ENCODE measurements around the gene EPHA10. TPM values are rescaled to one million over a fixed set of nuclear protein-coding genes. Genes with fewer than 3 reads are reported as not detected.
"Not testable (repeated sequence)": the region's sequence is repeated elsewhere in the genome, so short reads cannot be mapped to it uniquely, and the experiment has no call there.

EPHA10 gene
- total and polyA plus RNA-seq, 5 donors, result 0.11 to 1.1 (median 0.36) TPM

- no peak overlapping the region for H3K27ac ChIP-seq (ENCODE audit: low read length)
- peak overlapping the region; percentile 12 for H3K4me3 ChIP-seq (ENCODE audit: low read length)
- ATAC-seq (no peak), DNase-seq (no peak)
- no peaks in the 10 kb centered on the region for H3K4me1 ChIP-seq (ENCODE audit: control insufficient read depth, insufficient read depth, low read length)
- WGBS, result 26% methylated on average over 11 of the region's 11 CpGs
- peaks cover 1% of the 10 kb centered on the region for H3K9me3 ChIP-seq (ENCODE audit: control insufficient read depth, low read length)
- intact Hi-C loops (cut with DNase I), result no loop called here
- H3K27me3 ChIP-seq (ENCODE audit: control insufficient read depth, insufficient read depth), result peaks cover 2% of the 10 kb centered on the region
Observed at GRCh38 chr1:37752213-37752582, 12.7 kb downstream of the EPHA10 start.

- intact Hi-C loops (cut with DNase I), result no loop called here
- 90% methylated on average over 1 of the region's 1 CpG for WGBS
- no peak for DNase-seq
Observed at GRCh38 chr1:37748565-37748964, 16.4 kb downstream of the EPHA10 start.

GRCh38 chr1:37746806-37747205 is 18.1 kb downstream of the EPHA10 start:
- no peak for DNase-seq
- Histone ChIP-seq H3K4me1 (ENCODE audit: control insufficient read depth, insufficient read depth, low read length) (no peaks in the 10 kb centered on the region), H3K27ac (ENCODE audit: low read length) (no peak overlapping the region), H3K9me3 (ENCODE audit: control insufficient read depth, low read length) (peaks cover 2% of the 10 kb centered on the region), H3K4me3 (ENCODE audit: low read length) (no peak overlapping the region), H3K27me3 (ENCODE audit: control insufficient read depth, insufficient read depth) (peaks cover 2% of the 10 kb centered on the region)
- WGBS, result 89% methylated on average over 3 of the region's 3 CpGs
- no peak for ATAC-seq
- intact Hi-C loops (cut with DNase I), result no loop called here

More at GRCh38 chr1:37748565-37748964, 16.4 kb downstream of the EPHA10 start:
- Histone ChIP-seq H3K27ac (ENCODE audit: low read length) (no peak overlapping the region), H3K4me1 (ENCODE audit: control insufficient read depth, insufficient read depth, low read length) (no peaks in the 10 kb centered on the region), H3K27me3 (ENCODE audit: control insufficient read depth, insufficient read depth) (peaks cover 2% of the 10 kb centered on the region), H3K9me3 (ENCODE audit: control insufficient read depth, low read length) (peaks cover 2% of the 10 kb centered on the region), H3K4me3 (ENCODE audit: low read length) (no peak overlapping the region)
- no peak for ATAC-seq

GRCh38 chr1:37741662-37742061 is 23.3 kb downstream of the EPHA10 start:
- ATAC-seq (no peak), DNase-seq (no peak)
- intact Hi-C loops (cut with DNase I), result no loop called here
- Histone ChIP-seq H3K9me3 (ENCODE audit: control insufficient read depth, low read length) (no peaks in the 10 kb centered on the region), H3K4me3 (ENCODE audit: low read length) (no peak overlapping the region), H3K27me3 (ENCODE audit: control insufficient read depth, insufficient read depth) (no peaks in the 10 kb centered on the region), H3K4me1 (ENCODE audit: control insufficient read depth, insufficient read depth, low read length) (no peaks in the 10 kb centered on the region), H3K27ac (ENCODE audit: low read length) (no peak overlapping the region)
- 29% methylated on average over 6 of the region's 6 CpGs for WGBS

- DNase-seq (no peak), ATAC-seq (no peak)
- H3K4me1 ChIP-seq (ENCODE audit: control insufficient read depth, insufficient read depth, low read length), result no peaks in the 10 kb centered on the region
- H3K27me3 ChIP-seq (ENCODE audit: control insufficient read depth, insufficient read depth), result no peaks in the 10 kb centered on the region
- no peaks in the 10 kb centered on the region for H3K9me3 ChIP-seq (ENCODE audit: control insufficient read depth, low read length)
- 50% methylated on average over 9 of the region's 9 CpGs for WGBS
- H3K27ac ChIP-seq (ENCODE audit: low read length), result no peak overlapping the region
- H3K4me3 ChIP-seq (ENCODE audit: low read length), result no peak overlapping the region
- intact Hi-C loops (cut with DNase I), result no loop called here
Observed at GRCh38 chr1:37741130-37741529, 23.8 kb downstream of the EPHA10 start.

GRCh38 chr1:37739222-37739621 is 25.7 kb downstream of the EPHA10 start:
- DNase-seq (no peak), ATAC-seq (no peak)
- intact Hi-C loops (cut with DNase I), result no loop called here
- Histone ChIP-seq H3K27me3 (ENCODE audit: control insufficient read depth, insufficient read depth) (no peaks in the 10 kb centered on the region), H3K4me1 (ENCODE audit: control insufficient read depth, insufficient read depth, low read length) (no peaks in the 10 kb centered on the region), H3K4me3 (ENCODE audit: low read length) (no peak overlapping the region), H3K27ac (ENCODE audit: low read length) (no peak overlapping the region), H3K9me3 (ENCODE audit: control insufficient read depth, low read length) (no peaks in the 10 kb centered on the region)
- WGBS, result 93% methylated on average over 2 of the region's 2 CpGs

- intact Hi-C loops (cut with DNase I); H3K27me3 ChIP-seq (ENCODE audit: control insufficient read depth, insufficient read depth): not testable (repeated sequence)
- WGBS, result 86% methylated on average over 4 of the region's 4 CpGs
Observed at GRCh38 chr1:37738619-37739018, 26.3 kb downstream of the EPHA10 start.

GRCh38 chr1:37737975-37738374 is 26.9 kb downstream of the EPHA10 start:
- H3K27ac ChIP-seq (ENCODE audit: low read length); H3K4me3 ChIP-seq (ENCODE audit: low read length); H3K4me1 ChIP-seq (ENCODE audit: control insufficient read depth, insufficient read depth, low read length); ATAC-seq; DNase-seq; H3K27me3 ChIP-seq (ENCODE audit: control insufficient read depth, insufficient read depth); H3K9me3 ChIP-seq (ENCODE audit: control insufficient read depth, low read length); intact Hi-C loops (cut with DNase I): not testable (repeated sequence)
- 80% methylated on average over 7 of the region's 7 CpGs for WGBS

More at GRCh38 chr1:37738619-37739018, 26.3 kb downstream of the EPHA10 start:
- not testable (repeated sequence) for H3K9me3 ChIP-seq (ENCODE audit: control insufficient read depth, low read length); H3K4me3 ChIP-seq (ENCODE audit: low read length); H3K4me1 ChIP-seq (ENCODE audit: control insufficient read depth, insufficient read depth, low read length); DNase-seq; ATAC-seq; H3K27ac ChIP-seq (ENCODE audit: low read length)

GRCh38 chr1:37734629-37735591 is 30.0 kb downstream of the EPHA10 start:
- no peak for DNase-seq
- Histone ChIP-seq H3K27ac (ENCODE audit: low read length) (no peak overlapping the region), H3K4me1 (ENCODE audit: control insufficient read depth, insufficient read depth, low read length) (no peaks in the 10 kb centered on the region), H3K4me3 (ENCODE audit: low read length) (no peak overlapping the region), H3K27me3 (ENCODE audit: control insufficient read depth, insufficient read depth) (no peaks in the 10 kb centered on the region), H3K9me3 (ENCODE audit: control insufficient read depth, low read length) (no peaks in the 10 kb centered on the region)
- intact Hi-C loops (cut with DNase I), result no loop called here
- 12% methylated on average over 32 of the region's 32 CpGs for WGBS
- ATAC-seq, result no peak

GRCh38 chr1:37732111-37732780 is 32.7 kb downstream of the EPHA10 start:
- intact Hi-C loops (cut with DNase I), result no loop called here

GRCh38 chr1:37731312-37732019 is 33.5 kb downstream of the EPHA10 start:
- intact Hi-C loops (cut with DNase I), result no loop called here
- DNase-seq (no peak), ATAC-seq (no peak)
- H3K4me1 ChIP-seq (ENCODE audit: control insufficient read depth, insufficient read depth, low read length), result no peaks in the 10 kb centered on the region
- H3K27ac ChIP-seq (ENCODE audit: low read length), result no peak overlapping the region
- H3K27me3 ChIP-seq (ENCODE audit: control insufficient read depth, insufficient read depth), result no peaks in the 10 kb centered on the region
- WGBS, result 84% methylated on average over 15 of the region's 15 CpGs
- H3K9me3 ChIP-seq (ENCODE audit: control insufficient read depth, low read length), result no peaks in the 10 kb centered on the region
- H3K4me3 ChIP-seq (ENCODE audit: low read length), result no peak overlapping the region

More at GRCh38 chr1:37732111-37732780, 32.7 kb downstream of the EPHA10 start:
- H3K4me1 ChIP-seq (ENCODE audit: control insufficient read depth, insufficient read depth, low read length), result no peaks in the 10 kb centered on the region
- H3K27me3 ChIP-seq (ENCODE audit: control insufficient read depth, insufficient read depth), result no peaks in the 10 kb centered on the region
- ATAC-seq (no peak), DNase-seq (no peak)
- no peak overlapping the region for H3K4me3 ChIP-seq (ENCODE audit: low read length)
- no peaks in the 10 kb centered on the region for H3K9me3 ChIP-seq (ENCODE audit: control insufficient read depth, low read length)
- no peak overlapping the region for H3K27ac ChIP-seq (ENCODE audit: low read length)
- 75% methylated on average over 12 of the region's 12 CpGs for WGBS
